ENCODE data around the gene ADCYAP1R1.

DNA sequence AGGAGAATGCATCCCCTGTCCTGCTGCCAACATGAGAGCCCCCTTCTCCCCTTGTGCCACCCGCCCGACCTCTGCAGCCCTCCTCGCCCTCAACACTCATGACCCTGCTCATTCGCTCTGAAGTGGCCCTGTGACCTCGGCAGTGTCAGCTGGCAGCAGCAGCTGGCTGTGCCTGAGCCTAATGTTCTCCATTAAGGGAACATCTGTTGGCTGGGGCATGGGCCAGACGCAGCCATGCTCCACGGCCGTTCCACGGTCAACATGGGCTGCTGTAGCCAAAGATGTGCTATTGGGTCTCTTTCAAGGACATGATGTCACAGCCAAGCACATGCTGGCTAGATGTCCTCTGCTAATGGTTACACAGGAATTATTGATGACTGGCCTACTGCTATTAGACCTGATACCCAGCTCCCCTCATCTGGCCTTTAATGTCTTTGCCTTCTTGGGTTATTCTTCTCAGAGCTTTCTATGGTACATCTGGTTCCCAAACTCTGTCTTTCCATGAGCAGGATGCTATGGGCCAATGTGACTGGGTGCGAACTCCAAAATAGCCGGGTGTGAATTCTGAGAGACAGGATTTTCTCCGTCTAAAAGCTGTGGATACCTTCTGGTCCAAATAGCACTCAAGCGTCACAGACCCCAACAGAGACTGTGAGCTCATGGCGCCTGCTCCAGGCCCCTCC is 22.4 kb downstream of the ADCYAP1R1 start:
- TF ChIP-seq POLR2A (IDR thresholded peaks at IDR 0.05) = no peak
- TF ChIP-seq, protein P1, sequence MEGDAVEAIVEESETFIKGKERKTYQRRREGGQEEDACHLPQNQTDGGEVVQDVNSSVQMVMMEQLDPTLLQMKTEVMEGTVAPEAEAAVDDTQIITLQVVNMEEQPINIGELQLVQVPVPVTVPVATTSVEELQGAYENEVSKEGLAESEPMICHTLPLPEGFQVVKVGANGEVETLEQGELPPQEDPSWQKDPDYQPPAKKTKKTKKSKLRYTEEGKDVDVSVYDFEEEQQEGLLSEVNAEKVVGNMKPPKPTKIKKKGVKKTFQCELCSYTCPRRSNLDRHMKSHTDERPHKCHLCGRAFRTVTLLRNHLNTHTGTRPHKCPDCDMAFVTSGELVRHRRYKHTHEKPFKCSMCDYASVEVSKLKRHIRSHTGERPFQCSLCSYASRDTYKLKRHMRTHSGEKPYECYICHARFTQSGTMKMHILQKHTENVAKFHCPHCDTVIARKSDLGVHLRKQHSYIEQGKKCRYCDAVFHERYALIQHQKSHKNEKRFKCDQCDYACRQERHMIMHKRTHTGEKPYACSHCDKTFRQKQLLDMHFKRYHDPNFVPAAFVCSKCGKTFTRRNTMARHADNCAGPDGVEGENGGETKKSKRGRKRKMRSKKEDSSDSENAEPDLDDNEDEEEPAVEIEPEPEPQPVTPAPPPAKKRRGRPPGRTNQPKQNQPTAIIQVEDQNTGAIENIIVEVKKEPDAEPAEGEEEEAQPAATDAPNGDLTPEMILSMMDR (IDR thresholded peaks at IDR 0.05) = no peak
